A549 (cell line): ENCODE results near the gene CCDC152. TPM values are rescaled to one million over a fixed set of nuclear protein-coding genes. Genes with fewer than 3 reads are reported as not detected.
A peak's percentile ranks its signal among the peaks of the same experiment; 100 is the strongest.

Source experiments
- ATAC-seq, 2 experiments: fragments of 200-7000 bp in 1 of 2; fragments of >200 bp in 1 of 2; cut with Nextera tagmentation in 1 of 2; cut with Tn5 transposase in 1 of 2; 3 replicates each; pipeline versions ENCODE4 v1.8.0 to v1.9.1; 2018 to 2020; ENCODE audit warnings: mild to moderate bottlenecking in 1 of 2, moderate library complexity in 1 of 2
- CTCF ChIA-PET: fragments of 300-600 bp; sonication (Branson Sonifier 250); formaldehyde crosslinking; extraction: SDS; loops from one replicate; lab custom pipeline; 2021; ENCODE audit warnings: antibody characterized with exemption, inconsistent platforms; lab: Yijun Ruan, JAX
- POLR2A ChIA-PET: fragments of 350-600 bp; formaldehyde crosslinking; extraction: SDS; loops from one replicate; lab custom pipeline; 2021; ENCODE audit warnings: antibody characterized with exemption, inconsistent platforms; lab: Yijun Ruan, JAX
- DNase-seq, 2 experiments: peaks; one replicate each; pipeline versions ENCODE4 v3.0.0 to v3.0.0-alpha.2; 2011 to 2016; ENCODE audit warnings: low read depth in 1 of 2, low spot score in 1 of 2
- FAIRE-seq: peaks from 2 replicates; lab custom pipeline; 2011; peaks lifted over from hg19 to GRCh38; lab: Jason Lieb, UNC
- H3K27ac ChIP-seq, 2 experiments: fragments of >200 bp; sonication (Bioruptor Twin); formaldehyde crosslinking; 3 replicates each; pipeline ENCODE4 v1.5.1; 2016 to 2017
- H3K4me1 ChIP-seq: fragments of >200 bp; sonication (Bioruptor Twin); formaldehyde crosslinking; 3 replicates; pipeline ENCODE4 v1.6.1; 2016
- H3K4me2 ChIP-seq: fragments of >200 bp; sonication (Bioruptor Twin); formaldehyde crosslinking; 3 replicates; pipeline ENCODE4 v1.6.1; 2016
- H3K4me3 ChIP-seq: fragments of >200 bp; sonication (Bioruptor Twin); formaldehyde crosslinking; 3 replicates; pipeline ENCODE4 v1.5.1; 2016
- H3K9me3 ChIP-seq: fragments of >200 bp; sonication (Bioruptor Twin); formaldehyde crosslinking; 3 replicates; pipeline ENCODE4 v1.6.1; 2016
- ATOH8 ChIP-seq: fragments of 250-450 bp; sonication (Bioruptor Pico); IDR thresholded peaks from 2 replicates; pipeline ENCODE4 v1.5.0; 2020; ENCODE audit warnings: low read depth, mild to moderate bottlenecking, moderate library complexity
- BHLHE40 ChIP-seq: IDR thresholded peaks from 2 replicates; pipeline ENCODE4 v1.6.1; 2012; ENCODE audit warnings: low read depth, low read length, inconsistent platforms
- EHMT2 ChIP-seq: fragments of 200-600 bp; sonication (generic); IDR thresholded peaks from 2 replicates; pipeline ENCODE4 v1.6.1; 2016; ENCODE audit warnings: antibody characterized with exemption, low read depth, mild to moderate bottlenecking, moderate library complexity
- FOSL2 ChIP-seq, 2 experiments: fragments of 450-650 bp in 1 of 2; fragments of >200 bp in 1 of 2; sonication (Bioruptor Twin) in 1 of 2; formaldehyde crosslinking; IDR thresholded peaks; 2 replicates each; pipeline versions ENCODE4 v1.5.0 to v1.6.1; 2016 to 2020; ENCODE audit warnings: mild to moderate bottlenecking in 1 of 2, moderate library complexity in 1 of 2
- FOXS1 ChIP-seq: fragments of 250-450 bp; sonication (Bioruptor Pico); IDR thresholded peaks from 2 replicates; pipeline ENCODE4 v1.5.0; 2020; ENCODE audit warnings: mild to moderate bottlenecking, moderate library complexity
- HDAC2 ChIP-seq: fragments of 200-600 bp; sonication (generic); IDR thresholded peaks from 2 replicates; pipeline ENCODE4 v1.6.1; 2016
- HOXB5 ChIP-seq: fragments of 250-450 bp; sonication (Bioruptor Pico); IDR thresholded peaks from 2 replicates; pipeline ENCODE4 v1.5.0; 2020; ENCODE audit warnings: mild to moderate bottlenecking, moderate library complexity
- JUN ChIP-seq, 2 experiments: fragments of >200 bp; sonication (Bioruptor Twin); formaldehyde crosslinking; IDR thresholded peaks; 2 replicates in 1 of 2; 3 replicates in 1 of 2; pipeline ENCODE4 v1.6.1; 2016 to 2017
- KDM5A ChIP-seq: fragments of 200-600 bp; sonication (generic); IDR thresholded peaks from 2 replicates; pipeline ENCODE4 v1.6.1; 2016; ENCODE audit warnings: antibody characterized with exemption, mild to moderate bottlenecking
- MAFK ChIP-seq: fragments of 450-650 bp; IDR thresholded peaks from 2 replicates; pipeline ENCODE4 v1.6.1; 2014; ENCODE audit not compliant: partially characterized antibody
- MAZ ChIP-seq: fragments of 150-350 bp; IDR thresholded peaks from 2 replicates; pipeline ENCODE4 v1.6.1; 2014; ENCODE audit warnings: antibody characterized with exemption, low read depth, low read length, borderline replicate concordance
- NR3C1 ChIP-seq: fragments of >200 bp; sonication (Bioruptor Twin); formaldehyde crosslinking; IDR thresholded peaks from 3 replicates; pipeline ENCODE4 v1.6.1; 2017
- POLR2A ChIP-seq: IDR thresholded peaks from 2 replicates; pipeline ENCODE4 v1.6.1; 2012; ENCODE audit warnings: mild to moderate bottlenecking, low read length
- POLR2AphosphoS2 ChIP-seq: conservative IDR thresholded peaks from 2 replicates; pipeline ENCODE4 v1.6.1; 2012; ENCODE audit warnings: low read length, improper control_type of control experiment, inconsistent platforms
- RCOR1 ChIP-seq: fragments of 150-350 bp; IDR thresholded peaks from 2 replicates; pipeline ENCODE4 v1.6.1; 2014; ENCODE audit warnings: antibody characterized with exemption, low read length, low read depth
- TFCP2L1 ChIP-seq: fragments of 250-450 bp; sonication (Bioruptor Pico); IDR thresholded peaks from 2 replicates; pipeline ENCODE4 v1.5.0; 2021; ENCODE audit warnings: mild to moderate bottlenecking
- TP53 ChIP-seq: fragments of 250-450 bp; sonication (Bioruptor Pico); IDR thresholded peaks from 2 replicates; pipeline ENCODE4 v1.5.0; 2021; ENCODE audit warnings: mild to moderate bottlenecking, moderate library complexity
- ZC3H11A ChIP-seq: fragments of 450-650 bp; IDR thresholded peaks from 2 replicates; pipeline ENCODE4 v1.6.1; 2014; ENCODE audit warnings: antibody characterized with exemption, mild to moderate bottlenecking
- ZNF302 ChIP-seq: fragments of 250-450 bp; sonication (Bioruptor Pico); IDR thresholded peaks from 2 replicates; pipeline ENCODE4 v1.9.0; 2021; ENCODE audit warnings: inconsistent platforms, mild to moderate bottlenecking, moderate library complexity
- ZSCAN20 ChIP-seq: fragments of 250-450 bp; sonication (Bioruptor Pico); IDR thresholded peaks from 2 replicates; pipeline ENCODE4 v1.8.0; 2022; ENCODE audit warnings: mild to moderate bottlenecking, moderate library complexity
- WGBS: methylation state at CpG from one replicate; pipeline ENCODE4 v1.1.6; 2017; ENCODE audit errors: missing lambda C conversion rate; 5-methylcytosine and 5-hydroxymethylcytosine counted together
- polyA plus RNA-seq, 4 experiments: library from polyadenylated mRNA; depleted of rRNA in 3 of 4; stranded (reverse); fragments of >200 nt; fragmentation: RNase III in 1 of 4; extraction: RNeasy Plus Mini Kit Qiagen cat#74134 plus additional on column Dnase treatment in 1 of 4; gene quantifications; 2 replicates in 3 of 4; 3 replicates in 1 of 4; pipeline ENCODE4 v1.2.3, GENCODE V29; 2011 to 2017
- TF ChIP-seq, protein P1 (sequence below): fragments of >200 bp; sonication (Bioruptor Twin); formaldehyde crosslinking; IDR thresholded peaks from 2 replicates; pipeline ENCODE4 v1.6.1; 2016
- TF ChIP-seq, protein P2 (sequence below): fragments of 200-600 bp; sonication (generic); IDR thresholded peaks from 2 replicates; pipeline ENCODE4 v1.6.1; 2016; ENCODE audit warnings: antibody characterized with exemption, mild to moderate bottlenecking, moderate library complexity
- TF ChIP-seq, protein P3 (sequence below): fragments of >200 bp; sonication (Bioruptor Twin); formaldehyde crosslinking; IDR thresholded peaks from 3 replicates; pipeline ENCODE4 v1.5.1; 2016

CCDC152 gene
- polyA plus RNA-seq, 2 of the 4 experiments (the other 2 are of a cell fraction) = not detected

DNA sequence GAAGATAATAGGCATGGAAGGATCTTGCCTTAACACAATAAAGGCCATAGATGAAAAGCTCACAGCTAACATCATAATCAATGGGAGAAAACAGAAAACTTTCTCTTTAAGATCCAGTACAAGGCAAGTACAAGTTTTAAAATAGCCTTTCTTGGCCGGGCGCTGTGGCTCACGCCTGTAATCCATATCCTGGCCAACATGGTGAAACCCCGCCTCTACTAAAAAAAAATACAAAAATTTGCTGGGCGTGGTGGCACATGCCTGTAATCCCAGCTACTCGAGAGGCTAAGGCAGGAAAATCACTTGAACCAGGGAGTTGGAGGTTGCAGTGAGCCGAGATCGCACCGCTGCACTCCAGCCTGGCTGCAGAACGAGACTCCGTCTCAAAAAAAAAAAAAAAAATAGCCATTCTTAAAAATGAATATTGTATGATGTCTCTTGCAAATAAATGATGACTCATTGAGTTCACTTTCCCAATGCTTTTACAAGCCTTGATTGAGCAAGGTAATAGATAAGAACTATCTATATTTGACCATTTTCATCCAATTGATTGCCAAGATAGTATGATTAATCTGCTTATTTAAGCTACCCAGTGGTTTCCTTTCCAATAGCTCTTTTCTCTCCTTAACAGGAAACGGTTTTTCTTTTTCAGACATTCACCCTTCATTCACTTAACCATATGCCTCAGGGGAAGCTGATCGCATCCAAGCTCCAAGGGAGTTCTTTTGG lies 15.8 kb downstream of the CCDC152 start:
- ChIA-PET CTCF (interaction anchor here (0.6 to 1.4 kb wide), 2 partner anchors 101 to 117 kb away, joined by 3 to 5 read pairs; no protein-coding TSS in a partner anchor), POLR2A (no interaction called here)
- Histone ChIP-seq H3K4me3 (no peak overlapping the region), H3K9me3 (0 out of 3 replicates have a peak, but pooled peaks cover 3% of the 10 kb centered on the region), H3K4me2 (peak overlapping the region; percentile 37), H3K27ac (no peak overlapping the region), H3K4me1 (no peaks in the 10 kb centered on the region)
- FAIRE-seq (no peak), DNase-seq (no peak), ATAC-seq (peak in 1 of 2 experiments; percentile 41; a peak in 3 of 6 replicates)
- TF ChIP-seq, protein P1, sequence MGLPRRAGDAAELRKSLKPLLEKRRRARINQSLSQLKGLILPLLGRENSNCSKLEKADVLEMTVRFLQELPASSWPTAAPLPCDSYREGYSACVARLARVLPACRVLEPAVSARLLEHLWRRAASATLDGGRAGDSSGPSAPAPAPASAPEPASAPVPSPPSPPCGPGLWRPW = no peak
- TF ChIP-seq FOSL2 (IDR thresholded peaks at IDR 0.05) (no peak), FOSL2 (CRISPR knock-in tag; IDR thresholded peaks at IDR 0.05) (peak; percentile 52; the same call in 1 of the 2 replicates)
- WGBS = 7% methylated on average over 13 of the region's 13 CpGs

- ATAC-seq (no peak), DNase-seq (no peak), FAIRE-seq (no peak)
- CTCF ChIA-PET = no interaction called here
- no peak overlapping the region for H3K27ac ChIP-seq
- no peak overlapping the region for H3K4me3 ChIP-seq
- H3K4me1 ChIP-seq = no peaks in the 10 kb centered on the region
- POLR2A ChIA-PET = no interaction called here
- H3K4me2 ChIP-seq = no peak overlapping the region
- WGBS = 0% methylated on average over 1 of the region's 1 CpG
- TF ChIP-seq HDAC2 (no peak), TP53 (CRISPR knock-in tag) (no peak), RCOR1 (no peak), NR3C1 (no peak), KDM5A (no peak)
- TF ChIP-seq, protein P2, sequence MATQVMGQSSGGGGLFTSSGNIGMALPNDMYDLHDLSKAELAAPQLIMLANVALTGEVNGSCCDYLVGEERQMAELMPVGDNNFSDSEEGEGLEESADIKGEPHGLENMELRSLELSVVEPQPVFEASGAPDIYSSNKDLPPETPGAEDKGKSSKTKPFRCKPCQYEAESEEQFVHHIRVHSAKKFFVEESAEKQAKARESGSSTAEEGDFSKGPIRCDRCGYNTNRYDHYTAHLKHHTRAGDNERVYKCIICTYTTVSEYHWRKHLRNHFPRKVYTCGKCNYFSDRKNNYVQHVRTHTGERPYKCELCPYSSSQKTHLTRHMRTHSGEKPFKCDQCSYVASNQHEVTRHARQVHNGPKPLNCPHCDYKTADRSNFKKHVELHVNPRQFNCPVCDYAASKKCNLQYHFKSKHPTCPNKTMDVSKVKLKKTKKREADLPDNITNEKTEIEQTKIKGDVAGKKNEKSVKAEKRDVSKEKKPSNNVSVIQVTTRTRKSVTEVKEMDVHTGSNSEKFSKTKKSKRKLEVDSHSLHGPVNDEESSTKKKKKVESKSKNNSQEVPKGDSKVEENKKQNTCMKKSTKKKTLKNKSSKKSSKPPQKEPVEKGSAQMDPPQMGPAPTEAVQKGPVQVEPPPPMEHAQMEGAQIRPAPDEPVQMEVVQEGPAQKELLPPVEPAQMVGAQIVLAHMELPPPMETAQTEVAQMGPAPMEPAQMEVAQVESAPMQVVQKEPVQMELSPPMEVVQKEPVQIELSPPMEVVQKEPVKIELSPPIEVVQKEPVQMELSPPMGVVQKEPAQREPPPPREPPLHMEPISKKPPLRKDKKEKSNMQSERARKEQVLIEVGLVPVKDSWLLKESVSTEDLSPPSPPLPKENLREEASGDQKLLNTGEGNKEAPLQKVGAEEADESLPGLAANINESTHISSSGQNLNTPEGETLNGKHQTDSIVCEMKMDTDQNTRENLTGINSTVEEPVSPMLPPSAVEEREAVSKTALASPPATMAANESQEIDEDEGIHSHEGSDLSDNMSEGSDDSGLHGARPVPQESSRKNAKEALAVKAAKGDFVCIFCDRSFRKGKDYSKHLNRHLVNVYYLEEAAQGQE = no peak
- TF ChIP-seq, all 56 proteins: peak for 0
- no peaks in the 10 kb centered on the region for H3K9me3 ChIP-seq
Measured at GRCh38 chr5:42779083-42779482, 22.5 kb downstream of the CCDC152 start.

DNA sequence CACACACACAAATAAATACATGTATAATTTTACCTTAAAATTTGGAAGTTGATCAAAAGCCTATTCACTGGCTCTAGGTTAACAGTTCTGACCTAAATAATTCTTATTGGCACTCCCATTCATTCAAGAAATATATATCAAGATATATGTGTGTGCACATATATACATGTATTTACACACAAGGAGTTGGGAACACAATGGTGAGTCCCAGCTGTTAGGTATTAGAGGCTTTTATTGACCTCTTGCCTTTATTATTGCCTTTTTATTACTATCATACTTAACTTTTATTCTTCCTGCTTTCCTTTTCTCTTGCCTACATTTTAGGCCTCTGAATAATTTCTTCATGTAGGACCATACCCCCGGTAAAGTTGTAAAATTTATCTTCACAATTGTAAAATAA lies 25.0 kb downstream of the CCDC152 start:
- DNase-seq = no peak
- TF ChIP-seq HOXB5 (CRISPR knock-in tag) = no peak
- no peak for TF ChIP-seq POLR2A
- TF ChIP-seq EHMT2 = no peak
- no peak for TF ChIP-seq RCOR1
- no peak for TF ChIP-seq POLR2AphosphoS2
- TF ChIP-seq, protein P1 = no peak
- no peak for TF ChIP-seq ZNF302 (CRISPR knock-in tag)
- TF ChIP-seq JUN (IDR thresholded peaks at IDR 0.05) = no peak
- TF ChIP-seq TFCP2L1 = no peak
- no peak for TF ChIP-seq ZC3H11A
- TF ChIP-seq ATOH8 (CRISPR knock-in tag) = no peak
- TF ChIP-seq ZSCAN20 (CRISPR knock-in tag) = no peak
- TF ChIP-seq, protein P3, sequence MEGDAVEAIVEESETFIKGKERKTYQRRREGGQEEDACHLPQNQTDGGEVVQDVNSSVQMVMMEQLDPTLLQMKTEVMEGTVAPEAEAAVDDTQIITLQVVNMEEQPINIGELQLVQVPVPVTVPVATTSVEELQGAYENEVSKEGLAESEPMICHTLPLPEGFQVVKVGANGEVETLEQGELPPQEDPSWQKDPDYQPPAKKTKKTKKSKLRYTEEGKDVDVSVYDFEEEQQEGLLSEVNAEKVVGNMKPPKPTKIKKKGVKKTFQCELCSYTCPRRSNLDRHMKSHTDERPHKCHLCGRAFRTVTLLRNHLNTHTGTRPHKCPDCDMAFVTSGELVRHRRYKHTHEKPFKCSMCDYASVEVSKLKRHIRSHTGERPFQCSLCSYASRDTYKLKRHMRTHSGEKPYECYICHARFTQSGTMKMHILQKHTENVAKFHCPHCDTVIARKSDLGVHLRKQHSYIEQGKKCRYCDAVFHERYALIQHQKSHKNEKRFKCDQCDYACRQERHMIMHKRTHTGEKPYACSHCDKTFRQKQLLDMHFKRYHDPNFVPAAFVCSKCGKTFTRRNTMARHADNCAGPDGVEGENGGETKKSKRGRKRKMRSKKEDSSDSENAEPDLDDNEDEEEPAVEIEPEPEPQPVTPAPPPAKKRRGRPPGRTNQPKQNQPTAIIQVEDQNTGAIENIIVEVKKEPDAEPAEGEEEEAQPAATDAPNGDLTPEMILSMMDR = no peak
- TF ChIP-seq HDAC2 = no peak
- no peak for TF ChIP-seq BHLHE40
- TF ChIP-seq MAFK = no peak
- TF ChIP-seq FOXS1 (CRISPR knock-in tag) = no peak
- TF ChIP-seq MAZ = no peak
- Histone ChIP-seq H3K27ac (no peak overlapping the region), H3K9me3 (peaks cover 5% of the 10 kb centered on the region; the same call in 1 of the 3 replicates), H3K4me3 (no peak overlapping the region), H3K4me2 (no peak overlapping the region), H3K4me1 (no peaks in the 10 kb centered on the region)
- 3% methylated on average over 1 of the region's 1 CpG for WGBS
- no peak for FAIRE-seq
- CTCF ChIA-PET = interaction anchor here (0.9 kb wide), 1 partner anchor 108 kb away, joined by 3 read pairs; no protein-coding TSS in a partner anchor
- POLR2A ChIA-PET = no interaction called here
- no peak for ATAC-seq
